ENCODE data around the gene LRRC27.

Gene LRRC27

DNA sequence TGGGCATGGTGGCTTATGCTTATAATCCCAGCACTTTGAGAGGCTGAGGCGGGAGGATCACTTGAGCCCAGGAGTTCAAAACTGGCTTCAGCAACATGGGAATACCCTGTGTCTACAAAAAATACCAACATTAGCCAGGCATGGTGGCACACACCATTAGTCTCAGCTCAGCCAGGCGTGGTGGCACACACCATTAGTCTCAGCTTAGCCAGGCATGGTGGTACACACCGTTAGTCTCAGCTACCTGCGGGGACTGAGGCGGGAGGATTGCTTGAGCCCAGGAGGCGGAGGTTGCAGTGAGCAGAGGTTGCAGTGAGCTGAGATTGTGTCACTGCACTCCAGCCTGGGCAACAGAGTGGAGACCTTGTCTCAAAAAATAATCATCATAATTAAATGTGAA, 9.0 kb downstream of the LRRC27 start:
- no peak overlapping the region for H3K4me3 ChIP-seq (ENCODE audit: low read length)
- TF ChIP-seq, protein P1, sequence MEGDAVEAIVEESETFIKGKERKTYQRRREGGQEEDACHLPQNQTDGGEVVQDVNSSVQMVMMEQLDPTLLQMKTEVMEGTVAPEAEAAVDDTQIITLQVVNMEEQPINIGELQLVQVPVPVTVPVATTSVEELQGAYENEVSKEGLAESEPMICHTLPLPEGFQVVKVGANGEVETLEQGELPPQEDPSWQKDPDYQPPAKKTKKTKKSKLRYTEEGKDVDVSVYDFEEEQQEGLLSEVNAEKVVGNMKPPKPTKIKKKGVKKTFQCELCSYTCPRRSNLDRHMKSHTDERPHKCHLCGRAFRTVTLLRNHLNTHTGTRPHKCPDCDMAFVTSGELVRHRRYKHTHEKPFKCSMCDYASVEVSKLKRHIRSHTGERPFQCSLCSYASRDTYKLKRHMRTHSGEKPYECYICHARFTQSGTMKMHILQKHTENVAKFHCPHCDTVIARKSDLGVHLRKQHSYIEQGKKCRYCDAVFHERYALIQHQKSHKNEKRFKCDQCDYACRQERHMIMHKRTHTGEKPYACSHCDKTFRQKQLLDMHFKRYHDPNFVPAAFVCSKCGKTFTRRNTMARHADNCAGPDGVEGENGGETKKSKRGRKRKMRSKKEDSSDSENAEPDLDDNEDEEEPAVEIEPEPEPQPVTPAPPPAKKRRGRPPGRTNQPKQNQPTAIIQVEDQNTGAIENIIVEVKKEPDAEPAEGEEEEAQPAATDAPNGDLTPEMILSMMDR (IDR thresholded peaks at IDR 0.05; ENCODE audit: insufficient read depth, low read depth, low read length, missing control alignments): no peak
- no peak for DNase-seq (ENCODE audit: low read depth)

- TF ChIP-seq, protein P1 (IDR thresholded peaks at IDR 0.05; ENCODE audit: insufficient read depth, low read depth, low read length, missing control alignments): no peak
- no peak for DNase-seq (ENCODE audit: low read depth)
- H3K4me3 ChIP-seq (ENCODE audit: low read length): no peak overlapping the region
Observed at GRCh38 chr10:132341781-132342180, 9.8 kb downstream of the LRRC27 start.

- H3K4me3 ChIP-seq (ENCODE audit: low read length): no peak overlapping the region
- no peak for DNase-seq (ENCODE audit: low read depth)
- TF ChIP-seq, protein P1 (IDR thresholded peaks at IDR 0.05; ENCODE audit: insufficient read depth, low read depth, low read length, missing control alignments): no peak
Observed at GRCh38 chr10:132342553-132342952, 10.6 kb downstream of the LRRC27 start.

DNA sequence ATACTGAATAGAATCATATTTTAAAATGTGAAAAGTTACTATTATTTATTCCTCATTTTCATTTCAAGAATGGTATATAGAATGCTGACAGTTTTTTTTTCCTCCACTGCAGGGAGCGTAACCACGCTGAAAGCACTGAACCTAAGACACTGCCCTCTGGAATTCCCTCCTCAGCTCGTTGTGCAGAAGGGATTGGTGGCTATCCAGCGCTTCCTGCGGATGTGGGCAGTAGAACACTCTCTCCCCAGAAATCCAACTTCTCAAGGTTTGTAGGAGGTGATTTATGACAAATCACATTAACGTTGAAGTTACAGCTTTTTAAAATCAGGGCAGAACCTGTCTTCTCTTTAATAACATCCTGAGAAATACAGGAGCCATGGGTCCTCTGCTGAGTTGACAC, 12.4 kb downstream of the LRRC27 start:
- TF ChIP-seq, protein P1 (IDR thresholded peaks at IDR 0.05; ENCODE audit: insufficient read depth, low read depth, low read length, missing control alignments): no peak
- no peak for DNase-seq (ENCODE audit: low read depth)
- no peak overlapping the region for H3K4me3 ChIP-seq (ENCODE audit: low read length)

DNA sequence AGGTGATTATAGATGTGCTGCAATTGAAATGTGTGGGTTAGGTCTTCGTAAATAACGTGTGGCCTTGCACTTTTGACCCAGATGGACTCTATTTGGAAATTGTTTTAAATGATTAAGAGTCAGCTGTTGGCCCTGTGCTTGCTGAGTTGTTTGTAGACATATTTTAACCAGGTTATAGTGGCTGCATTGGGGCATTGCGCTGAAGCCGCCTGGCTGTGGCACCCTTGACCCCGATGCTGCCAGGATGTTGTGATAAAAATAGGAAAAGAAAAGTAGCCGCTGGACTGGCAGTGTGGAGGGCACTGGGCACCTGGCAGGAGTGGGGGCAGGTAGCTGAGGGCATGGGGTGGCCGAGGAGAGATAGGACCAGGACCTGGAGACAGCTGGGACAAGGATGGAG, 13.4 kb downstream of the LRRC27 start:
- no peak overlapping the region for H3K4me3 ChIP-seq (ENCODE audit: low read length)
- TF ChIP-seq, protein P1 (IDR thresholded peaks at IDR 0.05; ENCODE audit: insufficient read depth, low read depth, low read length, missing control alignments): no peak
- DNase-seq (ENCODE audit: low read depth): no peak

DNA sequence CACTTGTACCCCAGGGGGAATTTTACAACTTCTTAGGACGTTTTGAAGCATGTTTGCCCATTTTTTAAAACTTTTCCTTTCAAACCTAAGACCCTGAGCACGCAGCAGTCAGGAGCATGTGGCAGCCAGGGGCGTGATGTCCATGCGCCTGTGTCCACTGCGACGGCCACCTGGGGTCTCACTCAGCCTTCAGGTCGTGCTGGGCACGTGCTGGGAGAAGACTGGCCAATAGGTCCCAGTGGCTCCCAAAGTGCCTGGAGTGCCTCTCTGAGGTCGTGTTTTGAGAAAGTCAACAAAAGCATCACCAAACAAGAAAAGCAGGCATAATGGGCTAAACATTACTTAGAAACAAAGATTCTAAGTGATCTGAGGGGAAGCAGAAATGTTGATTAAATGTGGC, 14.8 kb downstream of the LRRC27 start:
- H3K4me3 ChIP-seq (ENCODE audit: low read length): no peak overlapping the region
- no peak for DNase-seq (ENCODE audit: low read depth)
- TF ChIP-seq, protein P1 (IDR thresholded peaks at IDR 0.05; ENCODE audit: insufficient read depth, low read depth, low read length, missing control alignments): no peak

GRCh38 chr10:132347211-132347930, 15.4 kb downstream of the LRRC27 start:
- TF ChIP-seq, protein P1 (IDR thresholded peaks at IDR 0.05; ENCODE audit: insufficient read depth, low read depth, low read length, missing control alignments): no peak
- DNase-seq (ENCODE audit: low read depth): no peak
- no peak overlapping the region for H3K4me3 ChIP-seq (ENCODE audit: low read length)
